ENCODE results near the gene HAO2.
"Not testable (repeated sequence)": the region's sequence is repeated elsewhere in the genome, so short reads cannot be mapped to it uniquely, and the experiment has no call there.

The HAO2 gene

DNA sequence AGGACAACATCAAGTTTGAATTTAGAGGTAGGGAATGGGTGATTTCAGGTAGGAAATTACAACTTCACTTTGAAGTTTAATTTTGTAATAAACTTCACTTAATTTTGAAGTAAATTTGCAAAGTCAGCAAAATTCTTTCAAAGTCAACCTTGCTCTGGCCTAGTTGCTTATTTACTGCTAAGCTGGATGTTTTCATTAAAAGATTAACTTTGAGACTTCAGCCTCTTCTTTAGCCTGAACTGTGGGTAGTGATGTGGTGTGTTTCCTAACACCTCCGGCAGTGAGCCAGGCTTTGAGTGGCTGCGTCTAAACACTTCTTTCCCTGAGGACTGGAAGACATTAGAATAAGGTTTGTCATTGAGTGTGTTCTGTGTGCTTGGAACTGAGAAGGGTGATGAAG is at the start of gene HAO2:
Gene HAO2 (plus strand): TSS at position 232 of the 400 bp plus-strand sequence. CDS start 12,301 bp downstream, outside the sequence.
- no peak for DNase-seq (ENCODE audit: low read depth in 2 of 2)

- no peak for DNase-seq (ENCODE audit: low read depth in 2 of 2)
Observed at GRCh38 chr1:119320100-119320499, 48.5 kb upstream of the HAO2 start.

DNA sequence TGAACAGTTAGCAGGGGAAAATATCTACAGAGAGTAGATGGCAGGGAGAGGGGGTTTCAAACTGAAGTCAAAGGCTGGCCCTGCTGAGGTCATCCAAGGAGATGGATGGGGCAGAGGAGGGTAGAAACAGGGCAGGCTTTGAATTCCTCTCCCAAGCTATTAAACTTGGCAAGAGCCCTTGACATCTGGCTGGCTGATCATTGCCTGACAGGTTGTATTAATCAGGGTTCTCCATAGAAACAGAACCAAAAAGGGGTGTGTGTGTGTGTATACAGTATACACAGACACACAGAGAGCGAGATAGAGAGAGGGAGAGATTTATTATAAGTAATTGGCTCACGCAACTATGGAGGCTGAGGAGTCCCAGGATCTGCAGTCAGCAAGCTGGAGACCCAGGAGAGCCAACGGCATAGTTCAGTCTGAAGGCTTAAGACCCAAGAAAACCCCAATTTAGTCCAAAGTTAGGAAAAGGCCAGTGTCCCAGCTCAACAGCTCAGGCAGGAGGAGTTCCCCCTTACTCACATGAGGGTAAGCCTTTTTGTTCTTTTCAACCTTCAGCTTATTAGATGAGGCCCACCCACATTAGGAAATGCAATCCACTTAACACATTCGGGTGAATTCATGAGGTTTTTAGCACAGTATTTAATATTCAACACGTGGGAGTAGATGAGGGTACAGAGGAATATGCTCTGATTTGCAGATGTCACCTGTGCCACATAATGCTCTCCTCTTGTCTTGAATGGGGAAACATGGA is 46.7 kb upstream of the HAO2 start:
- DNase-seq (ENCODE audit: low read depth in 2 of 2), result no peak

GRCh38 chr1:119323216-119323982 is 45.2 kb upstream of the HAO2 start:
- no peak for DNase-seq (ENCODE audit: low read depth in 2 of 2)

DNA sequence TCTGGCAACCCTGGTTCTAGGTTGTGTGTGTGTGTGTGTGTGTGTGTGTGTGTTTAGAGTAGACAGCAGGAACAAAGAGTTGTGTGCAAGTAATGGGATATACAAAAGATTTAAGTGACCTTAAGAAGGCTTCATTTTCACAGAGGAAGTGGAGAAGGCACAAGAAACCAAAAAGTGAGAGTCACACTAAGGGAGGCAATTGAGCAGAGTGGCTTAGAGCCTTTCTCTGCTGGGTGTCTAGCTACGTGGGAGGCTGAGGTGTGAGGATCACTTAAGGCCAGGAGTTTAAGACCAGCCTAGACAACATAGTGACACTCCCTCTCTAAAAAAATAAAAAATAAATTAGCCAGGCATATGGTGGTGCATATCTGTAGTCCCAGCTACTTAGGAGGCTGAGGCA is 44.4 kb upstream of the HAO2 start:
- DNase-seq (ENCODE audit: low read depth in 2 of 2), result no peak

GRCh38 chr1:119326251-119326650 is 42.3 kb upstream of the HAO2 start:
- no peak for DNase-seq (ENCODE audit: low read depth in 2 of 2)

- DNase-seq (ENCODE audit: low read depth in 2 of 2), result no peak
Observed at GRCh38 chr1:119327094-119327449, 41.5 kb upstream of the HAO2 start.

GRCh38 chr1:119327450-119328155 is 41.0 kb upstream of the HAO2 start:
- DNase-seq (ENCODE audit: low read depth in 2 of 2), result no peak

GRCh38 chr1:119329541-119330461 is 38.8 kb upstream of the HAO2 start:
- DNase-seq (ENCODE audit: low read depth in 2 of 2), result no peak

- DNase-seq (ENCODE audit: low read depth in 2 of 2), result no peak
Observed at GRCh38 chr1:119330466-119331189, 38.0 kb upstream of the HAO2 start.

- no peak for DNase-seq (ENCODE audit: low read depth in 2 of 2)
Observed at GRCh38 chr1:119331190-119331515, 37.4 kb upstream of the HAO2 start.

GRCh38 chr1:119331915-119332314 is 36.7 kb upstream of the HAO2 start:
- no peak for DNase-seq (ENCODE audit: low read depth in 2 of 2)

DNA sequence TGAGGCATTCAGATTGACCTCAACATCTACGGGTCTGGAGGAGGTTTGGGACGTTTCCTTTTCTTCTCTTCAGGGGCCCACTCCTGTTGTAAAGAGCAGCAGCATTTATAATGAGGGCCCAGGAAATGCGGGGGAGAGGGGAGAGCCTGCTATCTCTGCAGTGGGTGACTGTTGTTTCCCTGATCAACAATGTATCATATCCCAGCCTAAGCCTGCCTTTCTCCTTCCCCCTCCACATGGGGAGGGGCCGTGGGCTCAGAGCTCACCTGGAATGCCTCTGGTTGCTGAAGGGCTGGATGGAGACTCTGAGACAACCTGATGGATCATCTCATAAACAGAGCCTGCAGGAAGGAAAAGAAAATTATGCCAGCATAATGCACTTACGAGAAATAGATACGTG is 36.0 kb upstream of the HAO2 start:
- DNase-seq (ENCODE audit: low read depth in 2 of 2), result no peak

DNA sequence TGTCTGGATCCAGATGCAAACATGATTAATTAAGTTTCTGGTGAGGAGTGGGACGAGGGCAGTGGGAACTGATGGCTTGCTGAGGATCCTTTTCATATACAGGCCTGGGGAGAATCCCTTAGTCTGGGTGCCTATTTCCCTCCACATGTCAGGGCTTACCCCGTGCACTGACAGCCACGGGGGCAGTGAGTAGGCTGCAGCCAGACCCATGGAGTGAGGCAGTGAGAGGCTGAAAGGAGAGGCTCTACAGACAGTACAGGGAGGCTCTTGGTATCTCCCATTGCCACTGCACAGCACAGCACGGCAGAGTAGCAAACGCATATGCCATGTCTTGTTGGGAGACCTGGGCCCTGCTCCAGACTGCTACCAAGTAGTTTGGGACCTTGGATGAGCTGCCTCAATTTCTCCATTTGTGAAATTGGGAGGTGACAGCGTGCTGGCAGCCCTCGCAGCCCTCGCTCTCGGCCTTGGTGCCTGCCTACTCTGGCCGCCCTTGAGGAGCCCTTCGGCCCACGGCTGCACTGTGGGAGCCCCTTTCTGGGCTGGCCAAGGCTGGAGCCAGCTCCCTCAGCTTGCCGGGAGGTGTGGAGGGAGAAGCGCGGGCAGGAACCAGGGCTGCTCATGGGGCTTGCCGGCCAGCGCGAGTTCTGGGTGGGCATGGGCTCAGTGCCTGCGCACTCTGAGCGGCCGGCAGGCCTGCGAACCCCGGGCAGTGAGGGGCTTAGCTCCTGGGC is 35.3 kb upstream of the HAO2 start:
- DNase-seq (ENCODE audit: low read depth in 2 of 2), result no peak

- not testable (repeated sequence) for DNase-seq (ENCODE audit: low read depth in 2 of 2)
Observed at GRCh38 chr1:119333897-119334250, 34.7 kb upstream of the HAO2 start.

- DNase-seq (ENCODE audit: low read depth in 2 of 2), result no peak
Observed at GRCh38 chr1:119336848-119337247, 31.7 kb upstream of the HAO2 start.

DNA sequence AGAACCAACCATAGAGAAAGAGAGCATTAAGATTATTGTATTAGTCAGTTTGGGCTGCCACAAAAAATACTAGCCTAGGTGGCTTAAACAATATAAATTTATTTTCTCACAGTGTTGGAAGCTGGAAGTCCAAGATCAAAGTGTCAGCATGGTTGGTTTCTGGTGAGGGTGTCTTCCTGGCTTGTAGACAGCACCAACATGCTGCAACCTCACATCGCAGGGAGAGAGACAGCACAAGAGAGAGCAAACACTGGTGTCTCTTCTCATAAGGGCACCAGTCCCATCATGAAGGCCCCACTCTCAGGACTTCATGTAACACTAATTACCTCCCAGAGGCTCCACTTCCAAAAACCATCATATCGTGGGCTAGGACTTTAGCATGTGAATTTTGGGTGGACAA is 30.6 kb upstream of the HAO2 start:
- no peak for DNase-seq (ENCODE audit: low read depth in 2 of 2)

DNA sequence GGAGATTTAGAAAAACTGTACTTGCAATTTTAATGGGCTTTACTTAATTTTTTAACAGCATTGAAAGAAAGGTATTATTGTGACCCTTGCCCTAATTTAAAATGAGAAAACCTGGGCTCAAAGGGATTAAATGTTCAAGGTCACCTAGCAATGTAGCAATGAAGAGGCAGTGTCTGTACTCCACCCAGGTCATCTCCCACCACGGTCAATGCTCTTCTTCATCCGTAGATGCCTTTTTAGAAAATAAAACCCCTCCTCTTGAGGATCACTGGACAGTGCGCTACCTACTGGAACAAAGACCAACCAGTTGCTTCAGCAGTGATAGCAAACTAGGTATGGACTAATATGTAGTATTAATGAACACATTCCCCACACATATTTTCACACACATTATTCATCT is 29.8 kb upstream of the HAO2 start:
- no peak for DNase-seq (ENCODE audit: low read depth in 2 of 2)

DNA sequence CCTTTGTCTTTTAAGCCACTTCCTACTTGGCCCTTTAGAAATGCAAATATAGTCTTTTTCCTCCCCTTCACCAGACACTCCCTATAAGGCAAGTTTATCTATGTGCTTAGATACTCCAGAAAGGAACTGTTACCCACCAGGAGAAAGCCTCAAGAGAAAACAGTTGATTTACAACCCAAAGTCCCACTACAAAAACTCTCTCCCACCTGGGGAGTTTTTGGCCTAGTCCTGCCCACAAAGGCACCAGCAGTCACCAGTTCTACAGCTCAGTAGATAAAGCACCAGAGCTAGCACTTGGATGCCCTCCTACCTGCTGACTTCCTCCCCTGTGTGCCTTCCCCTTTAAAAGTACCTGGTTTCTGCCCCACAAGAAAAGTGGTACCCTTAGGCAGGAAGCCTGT is 27.7 kb upstream of the HAO2 start:
- no peak for DNase-seq (ENCODE audit: low read depth in 2 of 2)

- no peak for DNase-seq (ENCODE audit: low read depth in 2 of 2)
Observed at GRCh38 chr1:119341372-119341947, 27.1 kb upstream of the HAO2 start.

Data from stimulated activated CD8-positive, alpha-beta memory T cell treated with anti-CD3 and anti-CD28 coated beads, Interleukin-7, amount 100 ng/mL, for 1 hour (primary cell).